Pulmonary artery endothelial cell (primary cell): ENCODE data around the gene GAS2. TPM values are rescaled to one million over a fixed set of nuclear protein-coding genes. Genes with fewer than 3 reads are reported as not detected.

ENCODE experiments used
- DNase-seq: peaks from one replicate; pipeline ENCODE4 v3.0.0-alpha.2; 2011; ENCODE audit warnings: low read depth, low spot score
- total RNA-seq: library from RNA; depleted of rRNA; stranded (reverse); fragments of >200 nt; gene quantifications from 2 replicates; pipeline ENCODE4 v1.2.3, GENCODE V29; 2014

Gene GAS2
- total RNA-seq, 1 donor from 2014 or later = 0.53 TPM

DNA sequence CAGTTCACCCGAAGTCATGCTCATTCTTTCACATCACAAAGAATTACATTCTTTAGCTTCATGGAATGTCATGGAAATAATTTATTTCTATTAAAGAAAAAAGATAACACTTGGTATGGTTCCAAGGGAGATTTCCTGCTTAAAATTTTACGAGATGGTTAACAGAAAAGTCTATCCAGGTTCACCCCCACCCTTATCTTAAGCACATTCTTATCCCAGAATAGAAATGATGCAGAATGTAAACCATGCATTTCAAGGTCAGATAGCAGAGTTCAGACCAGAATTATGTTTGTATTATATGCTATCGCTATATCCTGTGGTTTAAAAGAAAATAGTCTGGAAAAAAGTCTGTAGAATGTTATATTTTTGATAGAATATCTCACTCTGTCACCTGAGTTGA is 58.7 kb downstream of the GAS2 start:
- DNase-seq = no peak

DNA sequence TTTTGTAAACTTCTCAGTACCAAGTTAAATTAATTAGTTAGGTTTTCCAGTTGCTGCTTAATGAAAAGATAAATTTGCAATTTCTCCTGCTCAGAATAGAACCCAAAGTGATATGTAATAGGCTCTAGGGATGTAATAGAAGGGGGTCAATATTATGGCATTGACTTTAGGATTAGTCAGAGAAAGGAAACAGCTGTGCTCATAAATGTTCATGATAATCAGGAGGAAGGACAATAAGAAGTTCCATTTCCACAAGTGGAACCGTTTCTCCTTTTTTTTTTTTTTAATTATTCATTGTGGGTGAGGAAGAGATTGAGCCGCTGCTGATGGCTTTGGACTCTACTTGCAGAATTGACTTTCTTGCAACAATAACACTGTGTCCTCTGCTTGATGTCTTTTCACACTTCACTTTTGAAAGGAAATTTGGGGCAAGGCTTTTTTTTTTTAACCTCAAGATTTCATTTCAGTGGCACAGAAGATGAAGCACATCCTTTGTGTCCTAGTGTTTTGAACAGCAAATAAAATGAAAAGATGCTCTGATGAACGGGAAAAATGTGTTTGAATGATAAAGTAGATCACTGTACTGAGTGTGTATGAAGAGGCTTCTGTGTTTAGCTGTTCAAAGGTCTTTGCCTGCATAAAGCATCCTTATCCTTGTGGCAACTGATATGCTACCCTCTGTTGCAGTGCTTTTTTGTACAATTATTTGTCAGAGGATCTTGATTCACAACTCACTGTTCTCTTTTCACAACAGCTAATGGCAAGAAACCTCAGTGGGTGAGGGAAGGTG is 62.4 kb downstream of the GAS2 start:
- DNase-seq = no peak

DNA sequence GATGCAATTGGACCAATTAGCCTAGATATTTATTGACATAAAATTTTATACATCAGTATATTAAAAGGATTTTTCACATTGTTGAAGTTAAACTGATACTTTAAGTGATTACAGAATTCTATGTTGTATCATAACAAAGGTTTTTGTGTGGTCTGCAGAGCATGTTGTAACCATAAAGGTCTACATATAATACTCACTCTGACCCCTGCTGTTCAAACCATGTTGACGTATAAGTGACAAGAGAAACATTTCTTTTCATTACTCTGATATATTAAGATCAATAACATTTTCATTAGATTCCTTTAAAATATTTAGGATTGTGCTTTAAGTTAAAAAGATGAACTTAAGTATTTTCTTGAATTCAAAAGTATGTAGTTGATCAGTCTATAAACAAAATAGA is 63.9 kb downstream of the GAS2 start:
- DNase-seq = no peak

DNA sequence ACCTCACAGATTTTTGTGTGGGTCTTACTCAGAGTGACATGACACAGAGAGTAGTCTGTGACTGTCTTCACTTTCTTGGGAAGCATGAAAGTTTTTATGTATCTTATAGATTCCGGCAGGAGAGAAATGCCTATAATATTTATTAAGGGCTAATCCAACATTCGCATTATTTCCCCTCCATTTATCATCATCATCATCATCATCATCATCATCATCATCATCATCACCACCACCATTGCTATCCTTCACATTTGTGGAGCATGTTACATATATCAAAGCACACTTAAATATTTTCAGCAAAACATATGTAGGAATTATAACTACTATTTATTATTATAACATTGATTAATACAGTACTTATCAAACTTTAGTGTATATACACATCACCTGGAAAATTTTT is 66.2 kb downstream of the GAS2 start:
- DNase-seq = no peak

DNA sequence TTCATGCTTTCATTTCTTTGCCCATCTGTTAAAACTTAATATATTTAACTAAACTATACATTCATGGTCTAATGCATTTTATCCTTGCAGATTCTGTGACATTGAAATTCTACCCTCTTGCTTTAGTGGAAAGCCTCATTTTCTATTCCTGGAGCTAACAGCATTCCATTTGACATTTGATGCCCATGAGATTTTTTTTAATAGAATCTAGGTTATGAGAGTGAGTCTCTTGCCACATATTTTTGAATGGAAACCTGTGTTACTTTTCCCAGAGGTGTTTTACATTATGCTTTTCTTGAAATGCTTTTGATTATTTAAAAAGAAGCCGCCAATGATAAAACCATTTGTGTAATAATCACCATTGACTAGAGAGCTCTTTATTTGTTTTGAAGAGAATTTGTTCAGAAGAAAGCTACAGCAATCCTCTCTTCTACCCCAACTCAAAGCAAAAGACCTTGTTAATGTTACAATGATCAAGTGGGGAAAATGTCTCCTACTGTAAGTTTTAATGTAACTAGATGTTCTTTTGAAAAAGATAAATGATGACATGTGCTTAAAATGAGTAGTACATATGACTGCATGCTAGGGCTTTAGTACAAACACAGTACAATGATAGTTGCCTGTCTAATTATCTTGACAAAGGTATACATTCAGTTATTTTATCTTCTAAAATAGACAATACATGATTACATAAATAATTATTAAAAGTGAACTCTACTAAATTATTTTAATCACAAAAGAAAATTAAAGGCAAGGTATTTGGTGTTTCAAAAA is 67.3 kb downstream of the GAS2 start:
- no peak for DNase-seq

DNA sequence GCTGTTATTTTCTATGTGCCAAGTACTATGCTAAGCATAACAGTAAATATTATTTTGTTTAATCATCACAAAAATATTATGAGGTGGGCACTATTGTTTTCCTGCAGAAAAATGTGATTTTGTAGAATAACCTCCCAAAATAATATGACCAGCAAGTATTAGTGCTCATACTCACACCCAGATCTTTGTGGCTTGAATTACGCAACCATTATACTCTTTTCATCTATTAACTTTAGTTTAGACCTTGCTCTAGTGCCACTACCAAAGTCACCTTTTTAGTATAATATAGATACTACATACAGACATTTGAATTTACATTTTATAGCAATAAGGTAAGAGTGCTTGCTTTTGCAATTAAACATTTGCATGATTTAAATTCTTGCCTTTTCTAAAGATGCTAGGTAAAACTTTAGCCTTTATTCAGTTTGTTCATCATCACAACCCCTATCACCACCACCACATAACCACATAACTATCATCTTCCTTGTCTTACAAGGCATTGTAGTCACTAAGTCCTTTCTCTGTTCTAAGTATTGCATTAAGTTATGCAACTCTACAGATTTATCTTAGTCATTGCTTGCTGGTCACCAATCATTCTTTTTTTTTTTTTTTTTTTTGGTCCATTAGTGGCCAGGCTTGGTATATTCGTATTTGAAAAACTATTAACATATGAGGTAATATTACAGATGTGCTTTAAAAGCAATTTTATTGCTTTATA is 68.4 kb downstream of the GAS2 start:
- no peak for DNase-seq

DNA sequence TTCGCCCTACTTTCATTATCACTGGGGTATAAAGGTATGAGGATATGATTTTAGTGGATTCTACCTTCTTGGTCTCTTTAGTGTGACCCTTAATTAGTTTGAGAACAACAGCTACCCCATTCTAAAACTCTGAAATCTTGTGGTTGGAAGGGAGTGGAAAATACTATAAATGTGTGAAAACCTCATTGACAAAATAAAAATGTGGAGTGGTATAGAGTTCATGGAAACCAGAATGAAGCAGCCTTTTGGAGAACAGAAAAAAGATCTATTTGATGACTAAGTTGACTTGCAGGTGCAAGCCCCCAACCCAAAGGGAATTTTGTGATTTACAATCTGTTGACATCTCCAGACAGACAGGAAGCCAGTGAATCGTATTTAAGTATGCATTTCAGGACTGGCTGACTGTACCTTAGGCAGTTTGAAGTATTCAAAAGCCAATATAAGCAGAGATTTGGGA is 75.8 kb downstream of the GAS2 start:
- DNase-seq = no peak

DNA sequence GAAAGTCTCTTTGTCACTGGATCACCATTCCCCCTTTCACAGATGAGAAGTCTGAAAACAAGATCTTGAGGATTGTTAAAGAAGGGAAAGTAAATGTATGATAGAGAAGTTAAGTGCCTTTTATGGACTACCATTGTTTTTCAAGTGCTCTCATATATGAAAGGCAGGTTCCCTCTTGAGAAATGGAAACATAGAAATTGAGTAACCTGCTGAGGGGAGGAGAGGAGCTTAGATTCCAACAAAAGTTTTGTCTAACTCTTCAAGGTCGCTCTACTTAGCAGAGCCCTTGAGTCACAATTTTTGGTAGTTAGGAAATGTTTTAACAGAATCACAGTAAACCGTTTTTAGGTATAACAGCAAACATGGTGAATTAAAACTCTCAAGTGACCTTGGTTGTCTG is 83.1 kb downstream of the GAS2 start:
- no peak for DNase-seq

DNA sequence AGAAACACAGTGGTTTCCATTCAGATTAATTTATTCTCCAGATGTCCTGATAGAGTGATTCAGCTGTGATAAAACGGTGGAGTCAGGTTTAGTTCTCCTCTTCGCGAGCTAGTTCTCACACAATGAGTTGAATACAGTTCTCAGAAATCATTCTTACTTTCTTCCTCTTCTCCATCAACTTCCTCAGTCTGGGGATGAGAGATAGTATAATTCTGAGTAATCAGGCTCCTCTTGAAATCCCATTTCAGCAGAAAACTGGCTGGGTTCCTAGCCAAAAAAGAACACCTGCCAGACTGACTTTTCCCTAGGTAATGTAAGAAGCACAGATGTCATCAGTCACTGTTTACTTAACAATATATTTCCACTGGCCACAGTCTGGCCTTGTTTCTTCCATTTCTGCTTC is 86.5 kb downstream of the GAS2 start:
- DNase-seq = no peak

DNA sequence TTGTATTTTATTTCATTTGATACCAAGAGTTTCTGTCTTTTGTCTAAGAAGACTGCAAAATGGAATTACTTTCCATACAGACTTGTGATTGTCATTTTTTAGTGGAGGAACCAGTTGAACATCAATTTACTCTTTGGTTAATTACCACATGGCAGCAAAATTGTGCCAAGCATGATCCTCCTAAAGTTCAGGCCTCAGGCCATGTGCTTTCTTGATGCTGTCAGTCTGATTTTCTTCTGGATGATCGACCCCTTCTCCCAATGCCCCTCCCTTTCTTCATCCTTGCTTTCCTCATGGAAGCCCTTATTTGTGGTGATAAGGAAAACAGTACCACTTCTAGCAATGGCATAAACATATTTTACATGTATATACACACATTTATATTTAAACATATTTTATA is 87.0 kb downstream of the GAS2 start:
- no peak for DNase-seq

DNA sequence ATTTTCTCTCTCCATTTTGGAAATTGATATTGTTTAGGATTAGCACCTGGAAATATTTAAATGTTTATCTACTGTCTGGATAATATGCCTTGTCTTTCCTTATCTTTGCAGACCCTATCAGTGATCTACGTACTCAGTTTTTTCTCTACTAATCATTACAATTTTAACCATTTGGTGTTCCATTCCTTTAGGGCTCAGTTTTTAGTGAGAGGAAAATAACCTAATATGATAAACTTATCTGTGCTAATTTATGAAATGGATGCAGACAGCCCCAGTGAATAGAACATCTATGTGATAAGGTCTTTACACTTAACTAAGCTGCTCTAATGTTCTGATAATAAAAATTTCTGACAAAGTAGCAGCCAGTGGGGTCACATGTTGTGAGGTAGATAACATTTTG is 94.7 kb downstream of the GAS2 start:
- DNase-seq = no peak

DNA sequence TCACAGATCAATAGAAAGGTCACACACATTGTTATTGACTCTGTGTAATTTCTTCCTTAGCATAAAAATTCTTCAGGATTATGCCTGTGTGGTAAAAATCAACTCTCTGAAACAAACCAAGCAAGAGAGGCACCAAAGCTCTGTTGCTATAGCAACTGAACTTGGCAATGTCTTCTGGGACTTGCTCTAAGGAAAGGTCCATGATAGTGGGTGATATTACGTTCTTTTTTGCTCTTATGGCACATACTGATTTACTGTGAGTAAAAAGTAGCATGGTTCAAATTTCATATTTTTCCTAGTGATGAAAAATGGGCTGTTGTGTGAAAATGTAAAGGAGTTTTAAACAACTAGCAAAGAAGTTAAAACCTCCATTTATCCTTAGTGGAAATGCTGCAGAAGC is 96.8 kb downstream of the GAS2 start:
- DNase-seq = no peak

DNA sequence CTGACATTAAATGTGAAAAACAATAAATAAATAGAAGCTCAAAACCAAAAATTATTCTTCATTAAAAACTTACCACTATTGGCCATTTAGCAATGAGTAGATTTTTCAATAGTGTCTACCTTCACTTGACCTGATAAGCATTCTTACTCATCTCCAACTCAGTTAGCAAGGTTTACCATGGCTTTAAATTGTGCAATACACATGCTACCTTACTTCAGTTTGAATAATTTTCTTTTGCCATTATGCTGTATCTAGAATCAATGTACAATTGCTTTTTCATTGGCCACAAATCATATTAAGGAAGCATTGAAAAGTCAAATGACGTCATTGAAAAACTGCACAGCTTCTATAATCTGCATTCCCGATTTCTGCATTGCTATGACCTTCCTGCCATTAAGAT is 98.3 kb downstream of the GAS2 start:
- no peak for DNase-seq

DNA sequence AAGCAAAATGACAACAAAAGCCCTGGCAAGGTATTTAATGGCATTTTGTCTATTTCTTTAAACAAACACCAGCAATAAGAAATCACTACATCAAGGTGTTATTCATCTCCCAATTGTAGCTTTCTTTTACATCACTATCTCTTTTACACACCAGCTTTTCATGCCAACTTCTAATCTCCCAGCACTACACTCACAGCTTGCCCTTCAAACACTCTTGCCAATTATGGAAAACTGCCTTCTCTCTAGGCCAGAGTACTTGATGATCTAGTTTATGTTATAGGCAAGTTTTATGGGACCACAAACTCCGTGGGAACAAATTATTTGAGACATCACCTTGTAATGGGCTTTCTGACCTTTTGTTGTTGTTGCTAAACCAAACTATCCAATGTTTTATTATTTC is 101.9 kb downstream of the GAS2 start:
- DNase-seq = no peak

DNA sequence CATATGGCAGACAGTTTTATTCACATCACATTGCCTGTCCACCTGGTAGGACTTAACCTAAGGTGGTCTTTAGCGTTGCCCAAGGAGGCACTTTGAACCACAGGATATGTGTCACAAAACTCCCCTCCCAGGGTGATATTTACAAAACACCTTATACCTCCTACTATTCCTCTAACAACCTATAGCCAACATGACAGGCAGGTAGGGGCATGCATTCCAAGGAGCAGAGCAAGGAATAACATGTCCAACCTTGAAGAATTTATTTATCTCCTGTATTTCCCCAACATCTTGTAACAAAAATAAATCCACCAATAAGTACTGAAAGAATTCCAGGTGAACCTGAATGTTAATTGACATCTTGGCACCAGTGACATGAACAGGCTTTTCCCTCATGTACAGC is 102.7 kb downstream of the GAS2 start:
- no peak for DNase-seq

DNA sequence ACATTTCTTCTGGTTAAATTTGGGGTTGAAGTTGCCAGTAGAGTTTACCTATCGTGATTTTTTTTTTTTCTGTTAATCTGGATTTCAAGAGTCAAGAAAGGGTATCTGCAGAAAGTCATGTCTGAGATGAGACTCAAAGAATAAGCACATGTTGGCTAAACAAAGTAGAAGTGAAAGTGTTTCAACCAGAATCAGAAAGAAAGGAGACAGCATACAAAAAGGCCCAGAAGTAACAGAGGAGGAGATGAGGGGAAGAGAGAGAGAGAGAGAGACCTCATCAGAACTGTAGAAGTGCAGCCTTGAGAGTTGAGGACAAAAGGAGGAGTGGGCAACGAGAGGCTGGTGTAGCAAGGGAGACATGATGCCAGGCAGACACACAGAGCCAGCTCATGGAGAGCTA is 108.3 kb downstream of the GAS2 start:
- DNase-seq = no peak

DNA sequence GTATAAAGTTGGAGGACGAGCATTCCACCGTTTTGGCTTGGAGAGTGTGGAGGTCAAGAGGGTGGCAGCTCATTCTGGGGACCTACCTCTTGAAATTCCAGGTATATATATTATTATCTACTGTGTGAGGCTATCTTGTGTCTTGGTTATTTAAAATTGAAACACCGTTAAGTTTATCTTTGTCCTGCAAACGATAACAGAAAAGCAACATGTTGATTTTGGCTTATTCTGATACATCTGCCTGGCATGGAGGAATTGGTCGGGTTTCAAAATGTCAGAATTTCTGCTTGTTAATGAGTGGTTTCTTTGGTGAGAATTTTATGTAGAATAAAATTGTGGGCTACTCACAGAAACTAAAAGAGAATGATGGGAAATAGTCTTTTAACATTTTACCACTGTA is 108.8 kb downstream of the GAS2 start:
- no peak for DNase-seq

DNA sequence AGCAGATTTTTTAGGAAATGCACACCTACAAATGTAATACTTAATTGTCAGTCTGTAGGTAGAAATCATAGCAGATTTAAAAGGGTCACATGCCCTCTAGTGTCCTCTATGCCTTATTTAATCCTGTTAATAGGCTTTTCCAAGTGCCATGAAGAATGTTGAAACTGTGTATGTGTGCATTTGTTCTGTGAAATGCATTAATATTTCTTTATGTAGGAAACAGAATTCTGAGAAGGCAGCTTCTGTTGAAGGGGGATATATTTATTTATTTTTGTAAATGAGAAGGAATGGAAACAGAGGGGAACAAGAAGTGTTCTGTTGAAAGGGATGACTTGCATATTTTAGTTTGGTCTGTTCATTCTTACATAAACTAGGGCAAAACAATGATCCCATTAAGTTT is 112.2 kb downstream of the GAS2 start:
- DNase-seq = no peak

DNA sequence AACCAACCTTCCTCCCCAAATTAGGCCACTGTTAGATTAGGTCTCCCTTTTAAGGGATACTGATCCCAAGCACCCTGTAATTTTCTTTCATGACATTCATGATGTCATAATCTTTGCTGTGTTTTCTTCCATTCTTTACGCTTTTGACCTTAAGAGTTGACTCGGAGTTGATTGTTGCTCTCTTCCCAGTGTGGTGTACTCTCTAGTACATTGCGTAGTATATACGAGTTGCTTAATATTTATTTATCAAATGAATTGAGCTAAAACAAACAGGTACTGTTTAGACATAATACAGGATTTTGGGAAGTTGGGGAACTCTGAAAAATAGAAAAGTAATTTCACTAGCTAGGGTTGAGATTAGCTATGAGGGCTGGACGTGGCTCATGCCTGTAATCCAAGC is 113.4 kb downstream of the GAS2 start:
- DNase-seq = no peak

DNA sequence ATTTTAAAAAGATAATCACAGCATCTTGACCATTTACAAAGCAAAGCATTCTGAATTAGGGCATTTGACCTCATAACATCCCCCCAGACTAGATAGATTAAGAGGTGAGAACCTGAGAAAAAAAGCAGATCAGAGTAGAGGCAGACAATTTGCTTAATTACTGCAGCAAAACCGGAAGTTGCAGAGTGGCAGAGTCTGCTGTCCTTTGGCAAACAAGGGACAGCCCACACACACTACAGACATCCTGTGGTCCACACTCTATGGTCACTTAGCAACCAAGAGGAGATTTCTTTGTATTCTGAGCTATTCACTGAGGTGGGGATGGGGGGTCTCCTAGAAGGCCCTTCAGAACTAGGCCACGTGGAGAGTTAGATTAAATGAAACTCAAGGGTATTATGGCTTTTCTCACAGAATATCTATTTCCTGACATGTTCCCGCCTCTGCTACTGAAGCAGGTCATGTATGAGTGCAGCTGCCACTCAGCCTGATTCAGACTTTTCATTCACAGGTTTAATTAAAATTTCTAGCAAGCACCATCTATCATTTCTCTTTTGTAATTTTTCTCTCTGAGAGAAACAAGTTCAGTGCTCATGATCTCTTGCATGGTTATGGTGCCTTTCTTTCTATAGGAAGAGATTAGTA is 114.7 kb downstream of the GAS2 start:
- no peak for DNase-seq

DNA sequence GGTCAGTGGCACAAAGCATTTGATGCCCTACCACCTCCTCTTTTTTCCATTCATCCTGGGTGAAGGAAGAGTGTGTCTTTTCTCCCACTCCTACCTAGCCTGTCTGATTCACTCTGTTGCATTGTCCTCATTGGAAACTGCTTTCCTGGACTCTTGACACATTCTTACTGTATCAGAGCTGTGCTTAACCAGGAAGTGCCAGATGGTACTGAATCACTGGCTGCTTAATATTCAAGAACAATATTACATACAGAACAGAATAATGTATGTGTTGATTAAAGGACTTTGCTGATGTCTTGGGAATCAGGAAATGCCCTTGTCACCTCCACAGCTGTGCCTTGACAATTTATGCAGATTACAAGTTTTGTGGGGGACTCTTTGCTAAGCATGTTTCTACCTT is 118.8 kb downstream of the GAS2 start:
- peak; percentile 64 for DNase-seq

DNA sequence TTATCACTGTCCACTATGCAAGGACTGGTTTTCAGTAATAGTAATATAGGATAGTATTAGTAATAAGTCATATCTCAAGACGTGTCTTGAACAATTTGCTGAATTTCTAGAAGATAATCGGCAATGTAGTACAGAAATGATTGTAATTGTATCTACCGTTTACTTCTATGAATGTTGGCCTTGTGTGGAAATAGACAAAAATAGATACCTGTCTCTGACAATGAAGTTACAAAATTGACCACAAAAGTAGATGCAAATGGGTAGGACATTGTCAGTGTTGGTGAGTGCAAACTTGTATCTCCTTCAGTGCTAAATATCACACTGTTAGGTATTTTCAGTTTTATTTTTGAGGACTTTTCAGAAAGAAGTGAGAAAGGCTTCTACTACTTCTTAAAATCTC is 120.1 kb downstream of the GAS2 start:
- no peak for DNase-seq
